IMR-90 (cell line): Measurements from ENCODE around the gene SLC8A1. TPM values are rescaled to one million over a fixed set of nuclear protein-coding genes. Genes with fewer than 3 reads are reported as not detected.
A peak's percentile ranks its signal among the peaks of the same experiment; 100 is the strongest.

Source experiments
- ATAC-seq: fragments of 200-7000 bp; cut with Tn5 transposase; 2 replicates; pipeline ENCODE4 v1.9.1; 2020; ENCODE audit warnings: low read depth, mild to moderate bottlenecking, moderate library complexity
- BruUV-seq: library from RNA; stranded (reverse); fragments of 400-500 nt; replicated peaks from 2 replicates; lab custom pipeline; 2021; lab: Mats Ljungman, UMichigan
- CTCF ChIA-PET: fragments of 300-600 bp; formaldehyde crosslinking; extraction: SDS; loops from one replicate; lab custom pipeline; 2021; ENCODE audit warnings: antibody characterized with exemption; lab: Yijun Ruan, JAX
- POLR2A ChIA-PET: fragments of 300-600 bp; sonication (Branson Sonifier 250); formaldehyde crosslinking; loops from one replicate; lab custom pipeline; 2022; ENCODE audit warnings: antibody characterized with exemption; ENCODE audit not compliant: unreplicated experiment; lab: Charles Lee
- DNase-seq: peaks from one replicate; pipeline ENCODE4 v3.0.0; 2013
- H2AFZ ChIP-seq: replicated peaks from 2 replicates; pipeline ENCODE3; 2013; ENCODE audit warnings: low read length, mild to moderate bottlenecking; ENCODE audit not compliant: poor library complexity
- H2AK5ac ChIP-seq: 2 replicates; pipeline ENCODE4 v1.6.1; 2013; ENCODE audit warnings: low read depth, low read length, inconsistent platforms
- H2AK9ac ChIP-seq: replicated peaks from 2 replicates; pipeline ENCODE3; 2013; ENCODE audit warnings: mild to moderate bottlenecking, low read depth, low read length, moderate library complexity; ENCODE audit not compliant: poor library complexity
- H2BK120ac ChIP-seq: 2 replicates; pipeline ENCODE4 v1.6.1; 2013; ENCODE audit warnings: low read depth, low read length, inconsistent platforms
- H2BK15ac ChIP-seq: 3 replicates; pipeline ENCODE4 v1.6.1; 2013; ENCODE audit warnings: low read depth, low read length, inconsistent platforms
- H2BK20ac ChIP-seq: 2 replicates; pipeline ENCODE4 v1.6.1; 2013; ENCODE audit warnings: low read depth, mild to moderate bottlenecking, inconsistent platforms, low read length, moderate library complexity
- H2BK5ac ChIP-seq: 2 replicates; pipeline ENCODE4 v1.6.1; 2013; ENCODE audit warnings: mild to moderate bottlenecking, low read depth, low read length, inconsistent platforms; ENCODE audit not compliant: poor library complexity, severe bottlenecking
- H3K14ac ChIP-seq: replicated peaks from 2 replicates; pipeline ENCODE4 v1.6.1; 2013; ENCODE audit warnings: low read depth, low read length, inconsistent platforms
- H3K18ac ChIP-seq: 2 replicates; pipeline ENCODE4 v1.6.1; 2013; ENCODE audit warnings: low read depth, low read length, control low read depth
- H3K23ac ChIP-seq: 2 replicates; pipeline ENCODE4 v1.6.1; 2013; ENCODE audit warnings: low read depth, low read length, inconsistent platforms
- H3K27ac ChIP-seq: 2 replicates; pipeline ENCODE4 v1.5.1; 2013; ENCODE audit warnings: mild to moderate bottlenecking, control low read depth, low read length; ENCODE audit not compliant: insufficient read depth
- H3K27me3 ChIP-seq: 2 replicates; pipeline ENCODE4 v1.6.1; 2013; ENCODE audit warnings: low read length; ENCODE audit not compliant: control insufficient read depth, insufficient read depth
- H3K36me3 ChIP-seq: 2 replicates; pipeline ENCODE4 v1.6.1; 2013; ENCODE audit warnings: low read length, mixed read lengths; ENCODE audit not compliant: control insufficient read depth, insufficient read depth
- H3K4ac ChIP-seq: 2 replicates; pipeline ENCODE4 v1.6.1; 2013; ENCODE audit warnings: low read depth, low read length, inconsistent platforms
- H3K4me1 ChIP-seq: 2 replicates; pipeline ENCODE4 v1.6.1; 2013; ENCODE audit warnings: low read length, mixed read lengths; ENCODE audit not compliant: control insufficient read depth, insufficient read depth
- H3K4me2 ChIP-seq: 2 replicates; pipeline ENCODE4 v1.6.1; 2013; ENCODE audit warnings: low read depth, mild to moderate bottlenecking, control low read depth, low read length, moderate library complexity
- H3K4me3 ChIP-seq: 2 replicates; pipeline ENCODE4 v1.5.1; 2013; ENCODE audit warnings: low read depth, mild to moderate bottlenecking, control low read depth, low read length, moderate library complexity; ENCODE audit not compliant: insufficient read depth
- H3K56ac ChIP-seq: 2 replicates; pipeline ENCODE4 v1.6.1; 2013; ENCODE audit warnings: low read length, inconsistent platforms; ENCODE audit not compliant: insufficient read depth; ENCODE audit errors: extremely low read depth
- H3K79me1 ChIP-seq, 2 experiments: 2 replicates each; pipeline ENCODE4 v1.6.1; 2013; ENCODE audit warnings: low read length in 2 of 2, inconsistent platforms in 1 of 2, low read depth in 1 of 2
- H3K9ac ChIP-seq: 2 replicates; pipeline ENCODE4 v1.6.1; 2013; ENCODE audit warnings: low read depth, low read length, control low read depth
- H3K9me1 ChIP-seq: 2 replicates; pipeline ENCODE4 v1.6.1; 2013; ENCODE audit warnings: low read length, inconsistent platforms; ENCODE audit not compliant: insufficient read depth
- H3K9me3 ChIP-seq: 2 replicates; pipeline ENCODE4 v1.6.1; 2013; ENCODE audit warnings: low read length; ENCODE audit not compliant: control insufficient read depth, insufficient read depth
- H4K20me1 ChIP-seq: 2 replicates; pipeline ENCODE4 v1.6.1; 2013; ENCODE audit warnings: low read length, inconsistent platforms; ENCODE audit not compliant: insufficient read depth
- H4K5ac ChIP-seq: 2 replicates; pipeline ENCODE4 v1.6.1; 2013; ENCODE audit warnings: mild to moderate bottlenecking, low read depth, low read length, control low read depth
- H4K8ac ChIP-seq, 2 experiments: 2 replicates each; pipeline ENCODE4 v1.6.1; 2013; ENCODE audit warnings: low read depth in 2 of 2, low read length in 2 of 2, control low read depth in 1 of 2, inconsistent platforms in 1 of 2
- H4K91ac ChIP-seq: 2 replicates; pipeline ENCODE4 v1.6.1; 2013; ENCODE audit warnings: low read depth, low read length, inconsistent platforms; ENCODE audit not compliant: insufficient read depth
- BHLHE40 ChIP-seq: fragments of 150-350 bp; IDR thresholded peaks from 2 replicates; pipeline ENCODE4 v1.6.1; 2016; ENCODE audit warnings: mild to moderate bottlenecking, low read depth, low read length
- CHD1 ChIP-seq: IDR thresholded peaks from 2 replicates; pipeline ENCODE4 v1.6.1; 2012; ENCODE audit warnings: low read depth, low read length, improper control_type of control experiment
- FOS ChIP-seq: fragments of 150-350 bp; IDR thresholded peaks from 2 replicates; pipeline ENCODE4 v1.6.1; 2016; ENCODE audit warnings: low read depth, low read length
- MAFK ChIP-seq: IDR thresholded peaks from 2 replicates; pipeline ENCODE4 v1.6.1; 2012; ENCODE audit warnings: low read depth, low read length, improper control_type of control experiment
- MXI1 ChIP-seq: IDR thresholded peaks from 2 replicates; pipeline ENCODE4 v1.6.1; 2012; ENCODE audit warnings: low read depth, mild to moderate bottlenecking, low read length, moderate library complexity, borderline replicate concordance
- POLR2A ChIP-seq: IDR thresholded peaks from 2 replicates; pipeline ENCODE4 v1.6.1; 2012; ENCODE audit warnings: mild to moderate bottlenecking, low read depth, low read length
- RAD21 ChIP-seq: IDR thresholded peaks from 2 replicates; pipeline ENCODE4 v1.6.1; 2012; ENCODE audit warnings: low read length, improper control_type of control experiment
- RCOR1 ChIP-seq: IDR thresholded peaks from 2 replicates; pipeline ENCODE4 v1.6.1; 2012; ENCODE audit warnings: mild to moderate bottlenecking, low read length, improper control_type of control experiment; ENCODE audit not compliant: insufficient replicate concordance
- RFX5 ChIP-seq: IDR thresholded peaks from 2 replicates; pipeline ENCODE4 v1.8.0; 2012; ENCODE audit warnings: low read depth, mild to moderate bottlenecking, low read length, moderate library complexity
- SMC3 ChIP-seq: fragments of 150-350 bp; IDR thresholded peaks from 2 replicates; pipeline ENCODE4 v1.6.1; 2016; ENCODE audit warnings: low read depth, mild to moderate bottlenecking, antibody characterized with exemption, low read length, moderate library complexity
- WGBS, 2 experiments: methylation state at CpG; one replicate each; pipeline versions ENCODE4 v1.1.5 to v1.1.7; 2013; ENCODE audit warnings: missing lambda C conversion rate in 2 of 2; ENCODE audit not compliant: insufficient read length in 1 of 2; ENCODE audit errors: extremely low coverage in 2 of 2; 5-methylcytosine and 5-hydroxymethylcytosine counted together
- dilution Hi-C: fragments of 300-500 bp; cut with HindIII; formaldehyde crosslinking; loops from one replicate; pipeline ENCODE4 v1.14.3; 2018; ENCODE audit warnings: low sequenced_read_pairs; ENCODE audit not compliant: unreplicated experiment
- in situ Hi-C: fragments of 300-500 bp; cut with MboI; formaldehyde crosslinking; loops from 3 replicates; pipeline ENCODE4 v1.14.3; 2019; ENCODE audit warnings: low sequenced_read_pairs, inconsistent platforms, mixed read lengths
- intact Hi-C: fragments of 100-400 bp; cut with micrococcal nuclease; formaldehyde crosslinking; loops from 2 replicates; pipeline ENCODE4 v1.10.0; 2022
- polyA plus RNA-seq, 3 experiments: library from polyadenylated mRNA; depleted of rRNA; stranded (reverse); fragments of >200 nt; gene quantifications; 2 replicates each; pipeline ENCODE4 v1.2.3, GENCODE V29; 2012; ENCODE audit warnings: low replicate concordance in 1 of 3
- total RNA-seq: library from RNA; depleted of rRNA; stranded (reverse); fragments of >200 nt; gene quantifications from 2 replicates; pipeline ENCODE4 v1.2.3, GENCODE V29; 2012
- TF ChIP-seq, protein P1 (sequence below): fragments of 150-350 bp; IDR thresholded peaks from 2 replicates; pipeline ENCODE4 v1.6.1; 2016; ENCODE audit warnings: low read depth, mild to moderate bottlenecking, low read length, moderate library complexity, borderline replicate concordance
- TF ChIP-seq, protein P2 (sequence below): conservative IDR thresholded peaks from 2 replicates; pipeline ENCODE4 v1.5.1; 2012; ENCODE audit warnings: mild to moderate bottlenecking, low read depth, low read length, improper control_type of control experiment

Gene SLC8A1
- total and polyA plus RNA-seq, 2 of the 4 experiments (the other 2 are of a cell fraction) = 7.7 to 57.0 TPM

- no peak overlapping the region for H2AK9ac ChIP-seq
- H4K20me1 ChIP-seq = no peaks in the 10 kb centered on the region
- 0 out of 2 replicates have a peak overlapping the region, but pooled peaks have one; percentile 6 for H3K14ac ChIP-seq
- H2BK15ac ChIP-seq = no peak overlapping the region
- H2AK5ac ChIP-seq = no peak overlapping the region
- H3K27ac ChIP-seq = no peak overlapping the region
- no peak overlapping the region for H3K9ac ChIP-seq
- no peak overlapping the region for H4K91ac ChIP-seq
- H3K9me1 ChIP-seq = no peaks in the 10 kb centered on the region
- H3K4me3 ChIP-seq = no peak overlapping the region
- TF ChIP-seq, protein P1, sequence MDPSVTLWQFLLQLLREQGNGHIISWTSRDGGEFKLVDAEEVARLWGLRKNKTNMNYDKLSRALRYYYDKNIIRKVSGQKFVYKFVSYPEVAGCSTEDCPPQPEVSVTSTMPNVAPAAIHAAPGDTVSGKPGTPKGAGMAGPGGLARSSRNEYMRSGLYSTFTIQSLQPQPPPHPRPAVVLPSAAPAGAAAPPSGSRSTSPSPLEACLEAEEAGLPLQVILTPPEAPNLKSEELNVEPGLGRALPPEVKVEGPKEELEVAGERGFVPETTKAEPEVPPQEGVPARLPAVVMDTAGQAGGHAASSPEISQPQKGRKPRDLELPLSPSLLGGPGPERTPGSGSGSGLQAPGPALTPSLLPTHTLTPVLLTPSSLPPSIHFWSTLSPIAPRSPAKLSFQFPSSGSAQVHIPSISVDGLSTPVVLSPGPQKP = no peak
- no peak for TF ChIP-seq FOS
- TF ChIP-seq POLR2A = no peak
- no peak for TF ChIP-seq CHD1
- TF ChIP-seq MAFK = no peak
- no peak for TF ChIP-seq RAD21
- no peak for TF ChIP-seq RCOR1
- no peak for TF ChIP-seq RFX5
- TF ChIP-seq MXI1 = no peak
- no peak for TF ChIP-seq SMC3
- TF ChIP-seq, protein P2, sequence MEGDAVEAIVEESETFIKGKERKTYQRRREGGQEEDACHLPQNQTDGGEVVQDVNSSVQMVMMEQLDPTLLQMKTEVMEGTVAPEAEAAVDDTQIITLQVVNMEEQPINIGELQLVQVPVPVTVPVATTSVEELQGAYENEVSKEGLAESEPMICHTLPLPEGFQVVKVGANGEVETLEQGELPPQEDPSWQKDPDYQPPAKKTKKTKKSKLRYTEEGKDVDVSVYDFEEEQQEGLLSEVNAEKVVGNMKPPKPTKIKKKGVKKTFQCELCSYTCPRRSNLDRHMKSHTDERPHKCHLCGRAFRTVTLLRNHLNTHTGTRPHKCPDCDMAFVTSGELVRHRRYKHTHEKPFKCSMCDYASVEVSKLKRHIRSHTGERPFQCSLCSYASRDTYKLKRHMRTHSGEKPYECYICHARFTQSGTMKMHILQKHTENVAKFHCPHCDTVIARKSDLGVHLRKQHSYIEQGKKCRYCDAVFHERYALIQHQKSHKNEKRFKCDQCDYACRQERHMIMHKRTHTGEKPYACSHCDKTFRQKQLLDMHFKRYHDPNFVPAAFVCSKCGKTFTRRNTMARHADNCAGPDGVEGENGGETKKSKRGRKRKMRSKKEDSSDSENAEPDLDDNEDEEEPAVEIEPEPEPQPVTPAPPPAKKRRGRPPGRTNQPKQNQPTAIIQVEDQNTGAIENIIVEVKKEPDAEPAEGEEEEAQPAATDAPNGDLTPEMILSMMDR = no peak
- TF ChIP-seq BHLHE40 = no peak
- ATAC-seq (no peak), DNase-seq (no peak)
- no peak overlapping the region for H2BK120ac ChIP-seq
- H2BK20ac ChIP-seq = no peak overlapping the region
- no peak overlapping the region for H4K5ac ChIP-seq
- intact Hi-C loops = no loop called here
- H3K4me2 ChIP-seq = no peak overlapping the region
- in situ Hi-C loops = no loop called here
- peaks cover 11% of the 10 kb centered on the region for H3K4me1 ChIP-seq
- H3K9me3 ChIP-seq = no peaks in the 10 kb centered on the region
- peaks cover 19 to 54% of the 10 kb centered on the region in 2 experiments for H3K79me1 ChIP-seq
- no TSS peak for BruUV-seq
- H4K8ac ChIP-seq = no peak overlapping the region
- WGBS, 2 experiments = 60% methylated on average over 1 of the region's 1 CpG; no CpG with 5 or more reads in 1 of the 2 experiments
- no peak overlapping the region for H3K23ac ChIP-seq
- no peak overlapping the region for H2BK5ac ChIP-seq
- no peaks in the 10 kb centered on the region for H3K36me3 ChIP-seq
- dilution Hi-C loops = no loop called here
- ChIA-PET CTCF (no interaction called here), POLR2A (no interaction called here)
- no peak overlapping the region for H3K56ac ChIP-seq
- H2AFZ ChIP-seq = no peak overlapping the region
- H3K27me3 ChIP-seq = no peaks in the 10 kb centered on the region
- no peak overlapping the region for H3K4ac ChIP-seq
- H3K18ac ChIP-seq = no peak overlapping the region
These were observed 54.1 kb downstream of the SLC8A1 start for GRCh38 chr2:40397765-40398164.
